Astrocyte (in vitro differentiated cells and primary cell): ENCODE results near the gene VOPP1.
"Not testable (repeated sequence)": the region's sequence is repeated elsewhere in the genome, so short reads cannot be mapped to it uniquely, and the experiment has no call there.

Source experiments
- EZH2 ChIP-seq: IDR thresholded peaks from 2 replicates; pipeline ENCODE4 v1.6.1; 2012; ENCODE audit warnings: mild to moderate bottlenecking, low read length, inconsistent platforms; ENCODE audit not compliant: insufficient read depth
- TF ChIP-seq, protein P1 (sequence below): IDR thresholded peaks from 2 replicates; pipeline ENCODE4 v1.5.1; 2011; ENCODE audit warnings: low read depth, mild to moderate bottlenecking, inconsistent platforms, low read length, moderate library complexity; ENCODE audit not compliant: insufficient read depth

DNA sequence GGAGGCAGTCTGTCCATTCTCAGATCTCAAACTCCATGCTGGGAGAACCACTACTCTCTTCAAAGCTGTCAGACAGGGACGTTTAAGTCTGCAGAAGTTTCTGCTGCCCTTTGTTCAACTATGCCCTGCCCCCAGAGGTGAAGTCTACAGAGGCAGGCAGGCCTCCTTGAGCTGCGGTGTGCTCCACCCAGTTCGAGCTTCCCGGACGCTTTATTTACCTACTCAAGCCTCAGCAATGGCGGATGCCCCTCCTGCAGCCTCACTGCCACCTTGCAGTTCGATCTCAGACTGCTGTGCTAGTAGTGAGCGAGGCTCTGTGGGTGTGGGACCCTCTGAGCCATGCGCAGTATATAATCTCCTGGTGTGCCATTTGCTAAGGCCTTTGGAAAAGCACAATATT lies 10.4 kb upstream of the VOPP1 start:
- TF ChIP-seq, protein P1, sequence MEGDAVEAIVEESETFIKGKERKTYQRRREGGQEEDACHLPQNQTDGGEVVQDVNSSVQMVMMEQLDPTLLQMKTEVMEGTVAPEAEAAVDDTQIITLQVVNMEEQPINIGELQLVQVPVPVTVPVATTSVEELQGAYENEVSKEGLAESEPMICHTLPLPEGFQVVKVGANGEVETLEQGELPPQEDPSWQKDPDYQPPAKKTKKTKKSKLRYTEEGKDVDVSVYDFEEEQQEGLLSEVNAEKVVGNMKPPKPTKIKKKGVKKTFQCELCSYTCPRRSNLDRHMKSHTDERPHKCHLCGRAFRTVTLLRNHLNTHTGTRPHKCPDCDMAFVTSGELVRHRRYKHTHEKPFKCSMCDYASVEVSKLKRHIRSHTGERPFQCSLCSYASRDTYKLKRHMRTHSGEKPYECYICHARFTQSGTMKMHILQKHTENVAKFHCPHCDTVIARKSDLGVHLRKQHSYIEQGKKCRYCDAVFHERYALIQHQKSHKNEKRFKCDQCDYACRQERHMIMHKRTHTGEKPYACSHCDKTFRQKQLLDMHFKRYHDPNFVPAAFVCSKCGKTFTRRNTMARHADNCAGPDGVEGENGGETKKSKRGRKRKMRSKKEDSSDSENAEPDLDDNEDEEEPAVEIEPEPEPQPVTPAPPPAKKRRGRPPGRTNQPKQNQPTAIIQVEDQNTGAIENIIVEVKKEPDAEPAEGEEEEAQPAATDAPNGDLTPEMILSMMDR, result not testable (repeated sequence)
- not testable (repeated sequence) for TF ChIP-seq EZH2
